ENCODE data around the gene KLHL35. TPM values are rescaled to one million over a fixed set of nuclear protein-coding genes. Genes with fewer than 3 reads are reported as not detected.

Gene KLHL35
- total and polyA plus RNA-seq, 4 donors: 6.1 to 23.3 (median 11.6) TPM

DNA sequence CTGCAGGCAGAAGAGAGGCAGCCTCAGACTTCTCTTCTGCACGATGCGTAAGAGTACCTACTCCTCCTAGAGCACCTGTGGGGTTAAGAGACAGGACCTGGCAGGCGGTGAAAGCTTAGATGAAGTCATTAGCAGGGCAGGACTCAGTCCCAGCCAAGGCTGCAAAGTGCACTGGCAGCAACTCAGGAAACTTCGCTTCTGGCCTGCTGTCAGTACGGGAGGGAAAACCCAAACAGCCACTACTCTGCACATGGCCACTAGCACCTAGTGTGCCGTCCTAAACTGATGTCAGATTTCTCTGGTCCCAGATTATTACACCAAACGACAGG lies 8.8 kb upstream of the KLHL35 start:
- WGBS (ENCODE audit: insufficient coverage): 67% methylated on average over 7 of the region's 7 CpGs
- no peaks in the 10 kb centered on the region for H3K27me3 ChIP-seq (ENCODE audit: control insufficient read depth, insufficient read depth, low read length)
- H3K4me3 ChIP-seq (ENCODE audit: low read depth, low read length): no peak overlapping the region
- H3K27ac ChIP-seq (ENCODE audit: low read depth, low read length): no peak overlapping the region
- H3K9me3 ChIP-seq (ENCODE audit: control insufficient read depth, insufficient read depth, low read length): no peaks in the 10 kb centered on the region
- no peak for DNase-seq (ENCODE audit: low read depth in 4 of 6, low spot score in 6 of 6)
- H3K36me3 ChIP-seq (ENCODE audit: control insufficient read depth, insufficient read depth, low read length): peaks cover 38% of the 10 kb centered on the region
- peaks cover 4% of the 10 kb centered on the region for H3K4me1 ChIP-seq (ENCODE audit: control insufficient read depth, insufficient read depth, low read length)

DNA sequence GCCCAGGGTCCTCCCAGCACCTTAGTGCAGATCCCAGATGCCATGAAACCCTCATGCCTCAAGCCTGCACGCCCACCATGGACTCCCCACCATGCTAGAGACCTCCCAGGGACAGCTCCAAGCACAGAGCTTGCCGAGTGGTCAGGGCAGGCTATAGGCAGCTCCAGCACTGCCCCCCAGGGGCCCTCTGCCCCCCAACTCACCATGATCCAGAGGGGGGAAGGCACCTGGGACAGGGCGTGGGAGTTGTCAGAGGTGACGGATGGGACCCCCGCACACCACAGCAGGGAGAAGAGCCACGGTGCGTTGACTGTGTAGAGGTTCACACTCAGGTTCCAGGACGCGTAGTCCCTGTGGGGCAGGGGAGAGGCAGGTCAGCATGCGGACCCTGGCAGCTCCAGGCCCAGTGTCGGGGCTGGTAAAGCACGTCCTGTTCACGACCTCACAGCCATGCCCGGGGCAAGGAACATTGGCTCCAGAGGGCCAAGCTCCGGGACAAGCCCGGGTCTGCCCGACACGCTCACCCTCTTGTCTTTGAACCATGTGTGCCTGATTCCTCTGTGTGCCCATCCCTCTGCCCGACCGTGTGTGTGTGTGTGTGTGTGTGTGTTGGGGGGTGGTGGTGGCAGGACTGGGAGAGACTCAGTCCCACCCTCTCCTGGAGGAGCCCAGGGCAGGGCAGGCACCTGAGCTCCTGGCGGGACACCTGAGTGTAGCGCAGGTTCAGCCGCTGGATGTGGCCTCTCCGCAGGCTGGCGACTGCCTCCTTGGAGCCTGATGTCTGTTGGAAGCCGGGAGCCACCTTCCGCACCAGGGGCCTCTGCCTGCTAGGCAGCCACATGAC lies 8.2 kb upstream of the KLHL35 start:
- Histone ChIP-seq H3K36me3 (ENCODE audit: control insufficient read depth, insufficient read depth, low read length) (peaks cover 44% of the 10 kb centered on the region), H3K27me3 (ENCODE audit: control insufficient read depth, insufficient read depth, low read length) (no peaks in the 10 kb centered on the region), H3K9me3 (ENCODE audit: control insufficient read depth, insufficient read depth, low read length) (no peaks in the 10 kb centered on the region), H3K4me3 (ENCODE audit: low read depth, low read length) (no peak overlapping the region), H3K4me1 (ENCODE audit: control insufficient read depth, insufficient read depth, low read length) (peaks cover 4% of the 10 kb centered on the region), H3K27ac (ENCODE audit: low read depth, low read length) (no peak overlapping the region)
- DNase-seq (ENCODE audit: low read depth in 4 of 6, low spot score in 6 of 6): no peak
- 77% methylated on average over 21 of the region's 27 CpGs for WGBS (ENCODE audit: insufficient coverage)

DNA sequence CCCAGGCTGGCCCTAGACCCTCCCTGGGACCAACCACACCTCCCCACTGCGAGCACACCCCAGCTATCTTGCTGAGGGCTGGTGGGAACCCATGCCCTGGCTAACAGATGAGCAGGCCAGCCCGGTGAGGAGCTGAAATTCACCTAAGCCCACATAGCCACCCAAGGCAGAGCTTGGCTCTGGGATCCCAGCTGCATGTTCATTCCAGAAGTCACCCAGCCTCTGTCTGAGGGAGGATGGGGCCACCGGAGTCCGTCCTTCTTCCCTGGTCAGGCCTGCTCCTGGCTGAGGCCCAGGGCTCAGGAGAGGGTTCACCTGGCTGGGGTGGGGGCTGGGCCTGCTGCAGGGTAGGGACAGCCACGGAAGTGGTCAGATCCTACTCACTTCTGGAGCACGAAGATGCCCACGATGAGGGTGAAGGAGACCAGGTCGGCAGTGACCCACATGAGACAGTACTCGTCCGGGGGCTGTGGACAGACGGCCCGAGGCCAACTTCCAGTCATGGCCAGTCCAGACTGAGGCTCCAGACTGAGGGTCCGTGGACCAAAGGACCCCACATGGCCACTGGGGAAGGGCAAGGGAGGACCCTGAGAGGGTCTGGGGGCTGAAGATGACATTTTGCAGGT lies 6.6 kb upstream of the KLHL35 start:
- Histone ChIP-seq H3K27ac (ENCODE audit: low read depth, low read length) (no peak overlapping the region), H3K36me3 (ENCODE audit: control insufficient read depth, insufficient read depth, low read length) (peaks cover 59% of the 10 kb centered on the region), H3K27me3 (ENCODE audit: control insufficient read depth, insufficient read depth, low read length) (no peaks in the 10 kb centered on the region), H3K4me3 (ENCODE audit: low read depth, low read length) (no peak overlapping the region), H3K4me1 (ENCODE audit: control insufficient read depth, insufficient read depth, low read length) (no peaks in the 10 kb centered on the region), H3K9me3 (ENCODE audit: control insufficient read depth, insufficient read depth, low read length) (no peaks in the 10 kb centered on the region)
- no peak for DNase-seq (ENCODE audit: low read depth in 4 of 6, low spot score in 6 of 6)
- WGBS (ENCODE audit: insufficient coverage): 87% methylated on average over 13 of the region's 13 CpGs

DNA sequence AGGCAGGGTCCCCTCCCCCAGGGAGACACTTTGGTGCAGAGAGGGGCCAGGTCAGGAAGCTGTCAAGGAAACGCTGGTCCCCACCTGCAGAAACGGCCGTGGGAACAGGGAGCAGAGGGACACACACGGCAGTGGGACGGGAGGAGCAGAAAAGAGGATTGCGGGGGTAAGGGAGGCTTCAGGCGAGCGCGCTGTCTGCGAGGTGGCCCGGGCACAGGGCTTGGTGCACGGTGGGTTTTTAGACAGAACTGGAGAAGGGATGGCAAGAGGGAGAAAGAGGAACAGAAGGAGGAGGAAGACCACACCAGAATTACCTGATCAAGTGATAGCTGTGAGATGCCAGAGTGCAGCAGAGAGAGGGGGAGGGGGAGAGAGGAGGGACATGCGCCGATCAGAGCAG lies 6.0 kb upstream of the KLHL35 start:
- no peak overlapping the region for H3K4me3 ChIP-seq (ENCODE audit: low read depth, low read length)
- H3K9me3 ChIP-seq (ENCODE audit: control insufficient read depth, insufficient read depth, low read length): no peaks in the 10 kb centered on the region
- no peaks in the 10 kb centered on the region for H3K27me3 ChIP-seq (ENCODE audit: control insufficient read depth, insufficient read depth, low read length)
- peaks cover 1% of the 10 kb centered on the region for H3K4me1 ChIP-seq (ENCODE audit: control insufficient read depth, insufficient read depth, low read length)
- H3K36me3 ChIP-seq (ENCODE audit: control insufficient read depth, insufficient read depth, low read length): peaks cover 62% of the 10 kb centered on the region
- DNase-seq (ENCODE audit: low read depth in 4 of 6, low spot score in 6 of 6): no peak
- no peak overlapping the region for H3K27ac ChIP-seq (ENCODE audit: low read depth, low read length)
- WGBS (ENCODE audit: insufficient coverage): 61% methylated on average over 13 of the region's 14 CpGs

DNA sequence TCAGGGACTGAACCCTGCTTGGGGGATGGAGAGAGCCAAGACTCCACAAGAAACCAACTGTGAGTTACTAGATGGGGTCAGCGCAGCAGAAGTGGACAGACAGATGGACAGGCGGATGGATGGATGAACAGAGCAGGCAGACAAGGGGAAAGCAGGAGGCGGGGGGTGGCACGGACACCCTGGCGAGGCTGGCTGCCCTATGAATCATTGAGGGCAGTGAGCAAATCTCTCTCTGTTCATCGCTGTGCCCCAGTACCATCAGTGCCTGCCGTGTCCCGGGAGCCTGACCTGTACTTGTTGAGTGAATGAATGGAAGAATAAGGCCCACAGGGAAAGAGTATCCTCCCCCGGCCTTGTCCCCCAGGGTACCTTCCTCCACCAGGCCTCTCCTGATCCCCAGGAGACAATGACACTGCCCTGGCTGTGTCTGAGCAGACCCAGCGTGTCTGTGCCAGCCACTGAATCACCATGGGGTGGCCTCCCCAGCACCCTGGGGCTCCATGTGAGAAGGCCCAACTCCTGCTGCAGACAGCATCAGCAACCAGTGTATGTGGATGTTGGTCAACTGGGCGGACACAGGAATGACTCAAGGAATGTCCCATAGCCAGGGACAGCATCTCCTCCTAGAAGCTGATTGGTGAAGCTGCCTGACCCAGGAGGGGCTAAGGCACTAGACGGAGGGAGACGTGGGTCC lies 5.1 kb upstream of the KLHL35 start:
- no peaks in the 10 kb centered on the region for H3K27me3 ChIP-seq (ENCODE audit: control insufficient read depth, insufficient read depth, low read length)
- peaks cover 9% of the 10 kb centered on the region for H3K4me1 ChIP-seq (ENCODE audit: control insufficient read depth, insufficient read depth, low read length)
- H3K36me3 ChIP-seq (ENCODE audit: control insufficient read depth, insufficient read depth, low read length): peaks cover 61% of the 10 kb centered on the region
- DNase-seq (ENCODE audit: low read depth in 4 of 6, low spot score in 6 of 6): no peak
- no peak overlapping the region for H3K4me3 ChIP-seq (ENCODE audit: low read depth, low read length)
- H3K9me3 ChIP-seq (ENCODE audit: control insufficient read depth, insufficient read depth, low read length): no peaks in the 10 kb centered on the region
- no peak overlapping the region for H3K27ac ChIP-seq (ENCODE audit: low read depth, low read length)
- WGBS (ENCODE audit: insufficient coverage): 86% methylated on average over 11 of the region's 13 CpGs

DNA sequence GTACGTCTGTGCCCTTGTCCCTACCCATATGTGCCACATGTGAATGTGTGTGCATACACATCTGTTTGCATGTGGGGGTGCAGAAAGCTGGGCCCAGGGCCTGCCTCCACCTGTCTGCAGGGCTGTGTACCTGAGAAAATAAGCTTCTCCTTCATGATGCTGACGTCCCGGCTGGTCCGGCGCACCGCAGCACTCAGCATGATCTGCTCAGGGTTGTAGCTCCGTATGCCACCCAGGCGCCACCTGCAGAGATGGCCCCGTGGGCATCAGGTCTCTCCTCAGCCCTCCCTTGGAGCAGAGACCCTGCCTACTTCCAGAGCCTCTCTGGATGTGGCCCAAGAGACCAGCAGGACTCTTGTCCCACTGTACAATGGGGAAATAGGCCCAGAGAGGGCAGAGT lies 3.8 kb upstream of the KLHL35 start:
- Histone ChIP-seq H3K27ac (ENCODE audit: low read depth, low read length) (no peak overlapping the region), H3K4me1 (ENCODE audit: control insufficient read depth, insufficient read depth, low read length) (peaks cover 21% of the 10 kb centered on the region), H3K4me3 (ENCODE audit: low read depth, low read length) (no peak overlapping the region), H3K36me3 (ENCODE audit: control insufficient read depth, insufficient read depth, low read length) (peaks cover 52% of the 10 kb centered on the region), H3K27me3 (ENCODE audit: control insufficient read depth, insufficient read depth, low read length) (peaks cover 13% of the 10 kb centered on the region), H3K9me3 (ENCODE audit: control insufficient read depth, insufficient read depth, low read length) (no peaks in the 10 kb centered on the region)
- DNase-seq (ENCODE audit: low read depth in 4 of 6, low spot score in 6 of 6): no peak
- WGBS (ENCODE audit: insufficient coverage): 92% methylated on average over 9 of the region's 9 CpGs

DNA sequence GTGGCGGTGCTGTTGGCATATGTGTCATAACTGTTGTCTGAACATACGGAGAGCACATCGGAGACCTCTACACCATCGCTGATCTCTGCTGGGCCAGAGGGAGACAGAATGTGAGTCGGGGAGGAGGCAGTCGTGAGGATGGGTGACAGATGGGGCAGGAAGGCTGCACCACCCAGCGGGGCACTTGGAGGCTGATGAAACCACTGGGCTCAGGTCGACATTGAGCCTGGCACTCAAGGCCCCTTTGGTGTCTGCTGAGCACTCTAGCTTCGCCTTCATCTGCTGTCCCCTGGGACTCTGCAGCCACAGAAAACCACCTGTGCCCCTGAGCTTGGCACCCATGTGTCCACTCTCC lies 2.5 kb upstream of the KLHL35 start:
- DNase-seq (ENCODE audit: low read depth in 4 of 6, low spot score in 6 of 6): no peak

DNA sequence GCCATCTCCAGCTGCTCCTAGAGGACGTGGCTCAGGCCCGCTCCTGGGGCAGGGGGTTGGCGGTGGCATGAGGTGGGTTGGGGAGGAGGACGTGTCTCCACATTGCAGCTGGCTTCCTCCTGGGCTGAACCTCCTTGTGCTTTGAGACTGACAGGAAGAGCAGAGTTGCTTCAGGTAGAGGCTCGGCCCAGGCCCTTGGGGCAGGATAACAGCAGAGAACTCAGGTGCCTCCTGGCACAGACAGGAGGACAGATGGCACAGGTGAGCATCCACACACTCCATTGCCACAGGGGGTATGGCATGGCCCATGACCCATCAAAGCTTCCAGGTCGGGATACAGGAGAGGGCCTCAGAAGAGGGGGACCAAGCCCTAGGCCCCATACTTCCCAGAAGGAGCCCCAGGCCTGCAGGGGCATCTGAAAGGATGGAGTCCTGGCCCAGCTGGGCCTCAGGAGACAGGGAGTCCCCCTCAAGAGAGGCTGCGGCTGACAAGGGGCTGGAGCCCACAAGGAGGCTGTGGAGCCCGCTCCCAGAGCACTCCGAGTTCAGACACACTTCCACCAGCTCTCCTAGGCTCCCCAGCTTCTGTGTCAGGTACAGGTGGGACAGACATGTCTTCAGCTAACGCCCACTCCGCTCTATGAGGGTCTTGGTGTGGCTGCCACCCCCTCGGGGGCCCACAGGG lies 2.0 kb upstream of the KLHL35 start:
- Histone ChIP-seq H3K4me1 (ENCODE audit: control insufficient read depth, insufficient read depth, low read length) (peaks cover 32% of the 10 kb centered on the region), H3K27me3 (ENCODE audit: control insufficient read depth, insufficient read depth, low read length) (peaks cover 27% of the 10 kb centered on the region), H3K4me3 (ENCODE audit: low read depth, low read length) (no peak overlapping the region), H3K9me3 (ENCODE audit: control insufficient read depth, insufficient read depth, low read length) (no peaks in the 10 kb centered on the region), H3K27ac (ENCODE audit: low read depth, low read length) (no peak overlapping the region), H3K36me3 (ENCODE audit: control insufficient read depth, insufficient read depth, low read length) (peaks cover 42% of the 10 kb centered on the region)
- DNase-seq (ENCODE audit: low read depth in 4 of 6, low spot score in 6 of 6): no peak
- 91% methylated on average over 10 of the region's 12 CpGs for WGBS (ENCODE audit: insufficient coverage)

More for the DNA sequence above, 2.5 kb upstream of the KLHL35 start:
- H3K4me3 ChIP-seq (ENCODE audit: low read depth, low read length): no peak overlapping the region
- no peak overlapping the region for H3K27ac ChIP-seq (ENCODE audit: low read depth, low read length)
- peaks cover 44% of the 10 kb centered on the region for H3K36me3 ChIP-seq (ENCODE audit: control insufficient read depth, insufficient read depth, low read length)
- peaks cover 31% of the 10 kb centered on the region for H3K4me1 ChIP-seq (ENCODE audit: control insufficient read depth, insufficient read depth, low read length)
- peaks cover 25% of the 10 kb centered on the region for H3K27me3 ChIP-seq (ENCODE audit: control insufficient read depth, insufficient read depth, low read length)
- H3K9me3 ChIP-seq (ENCODE audit: control insufficient read depth, insufficient read depth, low read length): no peaks in the 10 kb centered on the region
- WGBS (ENCODE audit: insufficient coverage): 92% methylated on average over 9 of the region's 9 CpGs

DNA sequence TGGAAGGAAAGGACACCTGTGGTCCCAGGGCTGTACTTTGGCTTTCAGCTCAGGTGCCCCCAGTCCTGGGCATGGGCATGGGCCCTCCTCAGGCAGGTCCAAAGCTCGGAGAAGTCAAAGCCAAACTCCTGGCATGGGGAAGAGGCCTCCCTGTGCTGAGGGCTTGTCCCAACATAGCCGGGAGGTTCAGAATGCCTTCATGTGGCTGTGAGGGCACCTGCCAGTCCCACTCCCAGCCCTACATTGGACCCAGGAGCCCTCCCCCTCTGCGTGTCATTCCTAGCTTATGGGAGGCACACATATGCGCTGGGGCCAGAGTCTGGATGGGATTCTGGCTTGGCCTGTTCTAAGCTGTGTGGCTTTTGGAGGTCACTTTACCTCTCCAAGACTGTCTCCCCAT lies 1.0 kb upstream of the KLHL35 start:
- Histone ChIP-seq H3K9me3 (ENCODE audit: control insufficient read depth, insufficient read depth, low read length) (peaks cover 2% of the 10 kb centered on the region), H3K36me3 (ENCODE audit: control insufficient read depth, insufficient read depth, low read length) (peaks cover 32% of the 10 kb centered on the region), H3K4me3 (ENCODE audit: low read depth, low read length) (no peak overlapping the region), H3K4me1 (ENCODE audit: control insufficient read depth, insufficient read depth, low read length) (peaks cover 39% of the 10 kb centered on the region), H3K27ac (ENCODE audit: low read depth, low read length) (no peak overlapping the region), H3K27me3 (ENCODE audit: control insufficient read depth, insufficient read depth, low read length) (peaks cover 33% of the 10 kb centered on the region)
- 90% methylated on average over 3 of the region's 4 CpGs for WGBS (ENCODE audit: insufficient coverage)
- no peak for DNase-seq (ENCODE audit: low read depth in 4 of 6, low spot score in 6 of 6)
